ENCODE results near the gene MEGF10. TPM values are rescaled to one million over a fixed set of nuclear protein-coding genes. Genes with fewer than 3 reads are reported as not detected.

The MEGF10 gene
- total and polyA plus RNA-seq, 12 donors: 0.94 to 45.1 (median 9.1) TPM

DNA sequence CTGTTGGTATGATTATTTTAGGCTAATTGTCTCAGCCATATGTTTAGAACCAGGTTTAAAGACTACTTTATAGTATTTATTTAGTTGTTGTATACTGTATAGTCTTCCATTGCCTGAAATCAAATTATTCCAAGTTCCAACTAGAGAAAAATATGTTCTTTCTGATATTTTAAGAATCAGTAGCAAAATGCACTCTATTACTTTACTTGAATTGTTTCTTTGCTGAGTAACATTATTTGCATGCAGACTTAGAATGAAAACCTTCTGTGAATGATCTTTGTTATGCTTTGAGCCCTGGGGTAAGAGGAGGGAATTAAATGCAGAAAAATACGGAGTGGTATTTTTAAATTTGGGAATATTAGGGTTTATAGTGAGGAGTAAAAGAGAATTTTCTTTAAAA is 47.9 kb downstream of the MEGF10 start:
- no peaks in the 10 kb centered on the region for H3K36me3 ChIP-seq (replicated peaks in 1 of 2)
- intact Hi-C loops (cut with DNase I): no loop called here
- no peak overlapping the region for H3K4me3 ChIP-seq
- no peaks in the 10 kb centered on the region for H3K4me1 ChIP-seq (replicated peaks in 1 of 2)
- no peak for DNase-seq
- 82 to 94% (median 89%) methylated on average over 1 of the region's 1 CpG for WGBS, 4 donors
- H3K9me3 ChIP-seq (replicated peaks in 1 of 3): no peaks in the 10 kb centered on the region
- no peaks in the 10 kb centered on the region for H3K27me3 ChIP-seq
- H3K27ac ChIP-seq: no peak overlapping the region
- no peak for TF ChIP-seq POLR2A (IDR thresholded peaks at IDR 0.05)
- TF ChIP-seq, protein P1, sequence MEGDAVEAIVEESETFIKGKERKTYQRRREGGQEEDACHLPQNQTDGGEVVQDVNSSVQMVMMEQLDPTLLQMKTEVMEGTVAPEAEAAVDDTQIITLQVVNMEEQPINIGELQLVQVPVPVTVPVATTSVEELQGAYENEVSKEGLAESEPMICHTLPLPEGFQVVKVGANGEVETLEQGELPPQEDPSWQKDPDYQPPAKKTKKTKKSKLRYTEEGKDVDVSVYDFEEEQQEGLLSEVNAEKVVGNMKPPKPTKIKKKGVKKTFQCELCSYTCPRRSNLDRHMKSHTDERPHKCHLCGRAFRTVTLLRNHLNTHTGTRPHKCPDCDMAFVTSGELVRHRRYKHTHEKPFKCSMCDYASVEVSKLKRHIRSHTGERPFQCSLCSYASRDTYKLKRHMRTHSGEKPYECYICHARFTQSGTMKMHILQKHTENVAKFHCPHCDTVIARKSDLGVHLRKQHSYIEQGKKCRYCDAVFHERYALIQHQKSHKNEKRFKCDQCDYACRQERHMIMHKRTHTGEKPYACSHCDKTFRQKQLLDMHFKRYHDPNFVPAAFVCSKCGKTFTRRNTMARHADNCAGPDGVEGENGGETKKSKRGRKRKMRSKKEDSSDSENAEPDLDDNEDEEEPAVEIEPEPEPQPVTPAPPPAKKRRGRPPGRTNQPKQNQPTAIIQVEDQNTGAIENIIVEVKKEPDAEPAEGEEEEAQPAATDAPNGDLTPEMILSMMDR (IDR thresholded peaks at IDR 0.05): no peak

DNA sequence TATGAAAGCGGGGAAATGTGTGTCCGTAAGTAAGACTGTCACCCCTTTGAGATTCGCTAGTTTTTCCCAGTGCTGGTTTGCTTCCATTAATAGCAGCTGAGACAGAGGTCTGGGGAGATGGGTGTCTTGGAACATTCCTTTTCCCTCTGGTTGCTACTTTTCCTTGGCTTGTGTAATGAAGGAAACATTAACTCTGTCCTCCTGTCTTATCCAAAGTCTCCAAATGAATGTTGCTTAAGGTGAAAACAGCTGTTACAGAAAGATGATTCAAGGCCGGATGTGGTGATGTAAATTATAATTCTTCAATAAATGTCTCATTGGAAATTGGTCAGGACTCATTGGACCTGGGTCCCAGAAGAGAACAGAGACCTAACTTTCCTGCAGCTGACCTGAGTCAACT is 50.0 kb downstream of the MEGF10 start:
- Histone ChIP-seq H3K4me3 (no peak overlapping the region), H3K4me1 (replicated peaks in 1 of 2) (no peaks in the 10 kb centered on the region), H3K27me3 (no peaks in the 10 kb centered on the region), H3K27ac (no peak overlapping the region), H3K36me3 (replicated peaks in 1 of 2) (no peaks in the 10 kb centered on the region), H3K9me3 (replicated peaks in 1 of 3) (no peaks in the 10 kb centered on the region)
- TF ChIP-seq POLR2A (IDR thresholded peaks at IDR 0.05): no peak
- DNase-seq: no peak
- 91 to 96% (median 92%) methylated on average over 4 of the region's 4 CpGs for WGBS, 4 donors
- intact Hi-C loops (cut with DNase I): no loop called here

DNA sequence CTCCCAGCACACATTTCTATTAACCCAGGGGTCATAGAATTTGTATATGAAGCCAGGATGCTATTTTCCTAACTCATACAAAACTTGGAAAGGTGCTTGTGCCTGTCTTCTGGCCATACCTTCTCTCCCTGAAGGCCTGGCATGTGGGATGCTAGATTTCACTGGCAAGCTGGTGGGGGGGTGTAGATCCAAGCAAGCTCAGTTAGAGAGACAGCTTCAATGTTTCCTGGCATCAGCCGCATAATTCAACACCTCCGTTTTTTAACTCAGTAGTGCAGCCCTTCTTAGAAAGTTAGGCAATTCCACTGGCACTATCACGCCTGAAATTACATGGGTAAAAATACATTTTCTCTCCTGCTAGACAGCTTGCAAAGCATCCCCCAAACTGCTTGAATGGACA is 51.8 kb downstream of the MEGF10 start:
- Histone ChIP-seq H3K27ac (no peak overlapping the region), H3K36me3 (replicated peaks in 1 of 2) (no peaks in the 10 kb centered on the region), H3K4me1 (replicated peaks in 1 of 2) (no peaks in the 10 kb centered on the region), H3K4me3 (no peak overlapping the region), H3K9me3 (replicated peaks in 1 of 3) (no peaks in the 10 kb centered on the region), H3K27me3 (no peaks in the 10 kb centered on the region)
- no peak for DNase-seq
- TF ChIP-seq, protein P1 (IDR thresholded peaks at IDR 0.05): no peak
- no peak for TF ChIP-seq POLR2A (IDR thresholded peaks at IDR 0.05)
- 90 to 94% (median 92%) methylated on average over 3 of the region's 3 CpGs for WGBS, 4 donors
- intact Hi-C loops (cut with DNase I): no loop called here

DNA sequence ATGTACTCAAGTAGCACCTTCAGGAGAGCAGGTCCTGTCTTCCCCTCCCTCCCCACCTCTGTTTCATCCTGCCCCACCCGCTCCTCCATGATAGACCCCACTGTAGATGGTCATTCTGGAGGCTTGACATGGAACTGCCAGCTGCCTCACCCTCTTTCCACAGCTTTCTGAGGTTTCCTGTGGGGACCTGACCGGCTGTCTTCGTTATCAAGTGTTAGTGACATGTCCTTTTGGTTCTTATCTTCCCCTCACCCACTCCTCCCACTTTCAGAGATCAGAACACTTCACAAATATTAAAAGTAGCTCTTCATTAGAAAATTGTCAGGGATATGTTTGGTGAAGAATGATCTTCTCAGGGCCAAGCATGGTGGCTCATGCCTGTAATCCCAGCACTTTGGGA is 52.7 kb downstream of the MEGF10 start:
- DNase-seq: no peak
- intact Hi-C loops (cut with DNase I): no loop called here
- no peak for TF ChIP-seq POLR2A (IDR thresholded peaks at IDR 0.05)
- TF ChIP-seq, protein P1 (IDR thresholded peaks at IDR 0.05): no peak
- H3K36me3 ChIP-seq (replicated peaks in 1 of 2): no peaks in the 10 kb centered on the region
- H3K27ac ChIP-seq: no peak overlapping the region
- H3K27me3 ChIP-seq: no peaks in the 10 kb centered on the region
- no peaks in the 10 kb centered on the region for H3K9me3 ChIP-seq (replicated peaks in 1 of 3)
- WGBS, 4 donors: 94 to 97% (median 96%) methylated on average over 3 of the region's 3 CpGs
- no peaks in the 10 kb centered on the region for H3K4me1 ChIP-seq (replicated peaks in 1 of 2)
- no peak overlapping the region for H3K4me3 ChIP-seq

DNA sequence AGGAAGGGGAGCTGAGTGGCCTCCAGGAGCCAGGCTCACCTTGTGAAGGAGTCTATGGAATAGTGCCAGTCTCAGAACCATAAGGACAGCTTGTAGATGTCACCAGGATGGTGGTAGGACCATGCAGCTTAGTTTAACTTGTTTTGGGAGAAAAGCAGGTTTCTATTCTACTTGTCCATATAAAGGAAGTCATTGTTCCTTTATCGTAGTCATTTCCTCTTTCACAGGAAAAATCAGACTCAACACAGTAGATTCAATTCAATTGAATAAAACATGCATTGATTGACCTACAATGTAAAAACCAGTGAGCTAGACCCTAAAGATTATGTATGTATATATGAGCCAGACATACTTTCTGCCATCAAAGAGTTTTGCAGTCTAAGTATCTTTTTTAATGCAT is 53.3 kb downstream of the MEGF10 start:
- no peak for DNase-seq
- Histone ChIP-seq H3K36me3 (replicated peaks in 1 of 2) (no peaks in the 10 kb centered on the region), H3K9me3 (replicated peaks in 1 of 3) (no peaks in the 10 kb centered on the region), H3K27ac (no peak overlapping the region), H3K4me3 (no peak overlapping the region), H3K4me1 (replicated peaks in 1 of 2) (no peaks in the 10 kb centered on the region), H3K27me3 (no peaks in the 10 kb centered on the region)
- intact Hi-C loops (cut with DNase I): no loop called here
- 65 to 73% (median 69%) methylated on average over 1 of the region's 1 CpG for WGBS, 4 donors
- TF ChIP-seq POLR2A (IDR thresholded peaks at IDR 0.05): no peak
- TF ChIP-seq, protein P1 (IDR thresholded peaks at IDR 0.05): no peak
